Measurements from ENCODE around the gene PKM.
"Not testable (repeated sequence)": the region's sequence is repeated elsewhere in the genome, so short reads cannot be mapped to it uniquely, and the experiment has no call there.

The PKM gene

GRCh38 chr15:72174551-72175165 lies 56.3 kb downstream of the PKM start:
- no peak for DNase-seq

GRCh38 chr15:72173864-72174550 lies 57.0 kb downstream of the PKM start:
- no peak for DNase-seq

GRCh38 chr15:72173401-72173800 lies 57.6 kb downstream of the PKM start:
- no peak for DNase-seq

- no peak for DNase-seq
Observed at GRCh38 chr15:72172796-72173195, 58.2 kb downstream of the PKM start.

- not testable (repeated sequence) for DNase-seq
Observed at GRCh38 chr15:72171978-72172377, 59.0 kb downstream of the PKM start.

GRCh38 chr15:72170691-72171090 lies 60.3 kb downstream of the PKM start:
- DNase-seq = no peak

GRCh38 chr15:72169921-72170611 lies 60.9 kb downstream of the PKM start:
- DNase-seq = no peak

- DNase-seq = no peak
Observed at GRCh38 chr15:72169236-72169920, 61.6 kb downstream of the PKM start.

- DNase-seq = no peak
Observed at GRCh38 chr15:72168808-72169190, 62.2 kb downstream of the PKM start.

- DNase-seq = peak; percentile 19
Observed at GRCh38 chr15:72168131-72168807, 62.7 kb downstream of the PKM start.

GRCh38 chr15:72167445-72167844 lies 63.5 kb downstream of the PKM start:
- no peak for DNase-seq

- DNase-seq = no peak
Observed at GRCh38 chr15:72166716-72167417, 64.1 kb downstream of the PKM start.

- no peak for DNase-seq
Observed at GRCh38 chr15:72163719-72164118, 67.3 kb downstream of the PKM start.

- no peak for DNase-seq
Observed at GRCh38 chr15:72162569-72162968, 68.4 kb downstream of the PKM start.

GRCh38 chr15:72161361-72162132 lies 69.4 kb downstream of the PKM start:
- DNase-seq = no peak

- DNase-seq = no peak
Observed at GRCh38 chr15:72160696-72161245, 70.2 kb downstream of the PKM start.

- DNase-seq = no peak
Observed at GRCh38 chr15:72156928-72157327, 74.1 kb downstream of the PKM start.

GRCh38 chr15:72155635-72156616 lies 75.1 kb downstream of the PKM start:
- peak; percentile 83 for DNase-seq

- no peak for DNase-seq
Observed at GRCh38 chr15:72155003-72155621, 75.9 kb downstream of the PKM start.

GRCh38 chr15:72154316-72154715 lies 76.7 kb downstream of the PKM start:
- no peak for DNase-seq
